ENCODE measurements around the gene STAG2.

The STAG2 gene

GRCh38 chrX:123973921-123974320 is 12.4 kb downstream of the STAG2 start:
- TF ChIP-seq CTCF (IDR thresholded peaks at IDR 0.05; ENCODE audit: insufficient read depth, low read length) (no peak), POLR2AphosphoS5 (IDR thresholded peaks at IDR 0.05; ENCODE audit: low read depth) (no peak), REST (IDR thresholded peaks at IDR 0.05; ENCODE audit: insufficient replicate concordance, low read depth) (no peak), SPI1 (IDR thresholded peaks at IDR 0.05; ENCODE audit: borderline replicate concordance, low read depth) (no peak), GABPA (IDR thresholded peaks at IDR 0.05; ENCODE audit: low read depth) (no peak)
- Histone ChIP-seq H3K27me3 (ENCODE audit: insufficient read depth, poor library complexity, severe bottlenecking) (no peaks in the 10 kb centered on the region), H3K27ac (replicated peaks) (no peak overlapping the region), H3K4me3 (replicated peaks; ENCODE audit: insufficient read depth, low read length) (no peak overlapping the region)
- DNase-seq (ENCODE audit: low read depth in 1 of 2, low spot score in 1 of 2): no peak

- Histone ChIP-seq H3K27ac (replicated peaks) (no peak overlapping the region), H3K4me3 (replicated peaks; ENCODE audit: insufficient read depth, low read length) (no peak overlapping the region), H3K27me3 (ENCODE audit: insufficient read depth, poor library complexity, severe bottlenecking) (no peaks in the 10 kb centered on the region)
- no peak for TF ChIP-seq POLR2AphosphoS5 (IDR thresholded peaks at IDR 0.05; ENCODE audit: low read depth)
- TF ChIP-seq SPI1 (IDR thresholded peaks at IDR 0.05; ENCODE audit: borderline replicate concordance, low read depth): peak; percentile 88
- peak in 1 of 2 experiments; percentile 13 for DNase-seq (ENCODE audit: low read depth in 1 of 2, low spot score in 1 of 2)
These were observed 13.7 kb downstream of the STAG2 start for GRCh38 chrX:123975180-123975579.

GRCh38 chrX:123976706-123977316 is 15.3 kb downstream of the STAG2 start:
- TF ChIP-seq CTCF (IDR thresholded peaks at IDR 0.05; ENCODE audit: insufficient read depth, low read length) (no peak), GABPA (IDR thresholded peaks at IDR 0.05; ENCODE audit: low read depth) (no peak), REST (IDR thresholded peaks at IDR 0.05; ENCODE audit: insufficient replicate concordance, low read depth) (no peak), SPI1 (IDR thresholded peaks at IDR 0.05; ENCODE audit: borderline replicate concordance, low read depth) (no peak), POLR2AphosphoS5 (IDR thresholded peaks at IDR 0.05; ENCODE audit: low read depth) (no peak)
- Histone ChIP-seq H3K27ac (replicated peaks) (no peak overlapping the region), H3K4me3 (replicated peaks; ENCODE audit: insufficient read depth, low read length) (no peak overlapping the region), H3K27me3 (ENCODE audit: insufficient read depth, poor library complexity, severe bottlenecking) (no peaks in the 10 kb centered on the region)
- peak in 1 of 2 experiments; percentile 8 for DNase-seq (ENCODE audit: low read depth in 1 of 2, low spot score in 1 of 2)

- Histone ChIP-seq H3K27me3 (ENCODE audit: insufficient read depth, poor library complexity, severe bottlenecking) (no peaks in the 10 kb centered on the region), H3K4me3 (replicated peaks; ENCODE audit: insufficient read depth, low read length) (no peak overlapping the region), H3K27ac (replicated peaks) (no peak overlapping the region; the same call in 1 of the 2 replicates)
- no peak for DNase-seq (ENCODE audit: low read depth in 1 of 2, low spot score in 1 of 2)
- TF ChIP-seq POLR2AphosphoS5 (IDR thresholded peaks at IDR 0.05; ENCODE audit: low read depth) (no peak), CTCF (IDR thresholded peaks at IDR 0.05; ENCODE audit: insufficient read depth, low read length) (no peak), GABPA (IDR thresholded peaks at IDR 0.05; ENCODE audit: low read depth) (no peak), SPI1 (IDR thresholded peaks at IDR 0.05; ENCODE audit: borderline replicate concordance, low read depth) (no peak), REST (IDR thresholded peaks at IDR 0.05; ENCODE audit: insufficient replicate concordance, low read depth) (no peak)
These were observed 21.7 kb downstream of the STAG2 start for GRCh38 chrX:123983240-123983639.
